Measurements from ENCODE around the gene CASZ1.

DNA sequence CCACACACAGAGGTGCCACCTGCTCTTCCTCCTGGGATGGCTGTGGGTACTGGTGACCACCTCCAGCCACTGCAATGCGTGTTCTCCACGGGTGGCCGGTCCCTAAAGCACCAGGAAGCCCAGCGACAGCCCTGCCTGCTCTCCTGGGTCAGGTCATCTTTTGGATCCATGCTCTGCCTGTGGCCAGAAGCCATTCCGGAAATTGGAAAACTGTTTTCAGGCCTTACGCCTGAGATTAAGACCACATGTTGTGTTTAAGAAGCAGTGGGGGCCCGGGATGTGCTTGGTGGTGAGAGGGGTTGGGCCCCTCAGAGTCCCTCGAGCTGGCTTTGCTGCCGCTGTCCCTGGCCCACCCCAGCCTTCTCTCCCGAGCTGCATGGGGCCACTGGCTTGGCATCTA is 170.9 kb downstream of the CASZ1 start:
- TF ChIP-seq CTCF (IDR thresholded peaks at IDR 0.05) (no peak), POLR2A (IDR thresholded peaks at IDR 0.05) (no peak), EP300 (IDR thresholded peaks at IDR 0.05) (no peak), POLR2AphosphoS5 (IDR thresholded peaks at IDR 0.05) (no peak)
